HCT116 (cell line): ENCODE measurements around the gene TM7SF3. TPM values are rescaled to one million over a fixed set of nuclear protein-coding genes. Genes with fewer than 3 reads are reported as not detected.

ENCODE experiments used
- total RNA-seq: library from RNA; stranded (reverse); gene quantifications from one replicate; pipeline ENCODE4 v1.2.1, GENCODE V29; 2021; ENCODE audit not compliant: unreplicated experiment

The TM7SF3 gene
- total RNA-seq, 1 experiment from 2014 or later: 46.5 TPM

Other genes starting within 250 kb of the TM7SF3 start
- gene ITPR2, start 181.2 kb downstream of the TM7SF3 start, total RNA-seq: 6.5 TPM
- gene INTS13, start 76.4 kb downstream of the TM7SF3 start, total RNA-seq: 50.5 TPM
- 29.6 TPM for gene FGFR1OP2, start 75.9 kb downstream of the TM7SF3 start, total RNA-seq
- 41.3 TPM for gene MED21, start 8.2 kb upstream of the TM7SF3 start, total RNA-seq
- gene C12orf71, start 68.2 kb upstream of the TM7SF3 start, total RNA-seq: not detected
- gene STK38L, start 229.9 kb upstream of the TM7SF3 start, total RNA-seq: 23.9 TPM